ENCODE measurements around the gene ABCA3.
"Not testable (repeated sequence)": the region's sequence is repeated elsewhere in the genome, so short reads cannot be mapped to it uniquely, and the experiment has no call there.

ABCA3 gene

GRCh38 chr16:2267913-2268666 lies 72.4 kb downstream of the ABCA3 start, which contains the start of gene RNPS1:
Gene RNPS1, minus strand, starts transcription at chr16:2268126. Its CDS starts 3,483 bp downstream, at chr16:2264643.
- Mint-ChIP-seq H3K4me1 (peaks cover 30% of the 10 kb centered on the region), H3K36me3 (ENCODE audit: low read depth) (peaks cover 19% of the 10 kb centered on the region), H3K9me3 (no peaks in the 10 kb centered on the region), H3K4me3 (peak within 1 kb of the TSS; percentile 96 to 97 (median 96)), H3K27ac (peak within 1 kb of the TSS; percentile 99 to 100 (median 100)), H3K27me3 (ENCODE audit: low read depth) (no peaks in the 10 kb centered on the region)
- TF ChIP-seq CTCF (IDR thresholded peaks at IDR 0.05; ENCODE audit: unreplicated experiment in 3 of 3) = no peak

- H3K27me3 Mint-ChIP-seq (ENCODE audit: low read depth); H3K9me3 Mint-ChIP-seq: not testable (repeated sequence)
- Mint-ChIP-seq H3K4me1 (peaks cover 30% of the 10 kb centered on the region), H3K4me3 (peak overlapping the region; percentile 96 to 97 (median 96)), H3K36me3 (ENCODE audit: low read depth) (peaks cover 25% of the 10 kb centered on the region), H3K27ac (peak overlapping the region; percentile 99 to 100 (median 100))
Observed at GRCh38 chr16:2267505-2267912, 73.0 kb downstream of the ABCA3 start.

- not testable (repeated sequence) for H3K27me3 Mint-ChIP-seq (ENCODE audit: low read depth); H3K9me3 Mint-ChIP-seq
- Mint-ChIP-seq H3K4me3 (peak overlapping the region; percentile 96 to 97 (median 96)), H3K27ac (peak overlapping the region; percentile 91 to 100 (median 99)), H3K36me3 (ENCODE audit: low read depth) (peaks cover 31% of the 10 kb centered on the region), H3K4me1 (peaks cover 30% of the 10 kb centered on the region)
Observed at GRCh38 chr16:2266887-2267286, 73.6 kb downstream of the ABCA3 start.

- H3K9me3 Mint-ChIP-seq; H3K27me3 Mint-ChIP-seq (ENCODE audit: low read depth); H3K4me3 Mint-ChIP-seq; H3K27ac Mint-ChIP-seq: not testable (repeated sequence)
- peaks cover 24% of the 10 kb centered on the region for H3K4me1 Mint-ChIP-seq
- H3K36me3 Mint-ChIP-seq (ENCODE audit: low read depth) = peaks cover 59% of the 10 kb centered on the region
Observed at GRCh38 chr16:2263026-2263425, 77.5 kb downstream of the ABCA3 start.

GRCh38 chr16:2260250-2260649 lies 80.3 kb downstream of the ABCA3 start:
- H3K27ac Mint-ChIP-seq = no peak overlapping the region
- H3K4me1 Mint-ChIP-seq = peaks cover 9% of the 10 kb centered on the region
- no peak overlapping the region for H3K4me3 Mint-ChIP-seq
- peaks cover 86% of the 10 kb centered on the region for H3K36me3 Mint-ChIP-seq (ENCODE audit: low read depth)
- no peaks in the 10 kb centered on the region for H3K27me3 Mint-ChIP-seq (ENCODE audit: low read depth)
- H3K9me3 Mint-ChIP-seq = no peaks in the 10 kb centered on the region
- no peak for TF ChIP-seq CTCF (IDR thresholded peaks at IDR 0.05; ENCODE audit: unreplicated experiment in 3 of 3)

- not testable (repeated sequence) for H3K4me3 Mint-ChIP-seq; H3K4me1 Mint-ChIP-seq; H3K27me3 Mint-ChIP-seq (ENCODE audit: low read depth); H3K9me3 Mint-ChIP-seq; H3K27ac Mint-ChIP-seq
- H3K36me3 Mint-ChIP-seq (ENCODE audit: low read depth) = peaks cover 78% of the 10 kb centered on the region
Observed at GRCh38 chr16:2258530-2258929, 82.0 kb downstream of the ABCA3 start.

GRCh38 chr16:2257726-2258125 lies 82.8 kb downstream of the ABCA3 start:
- Mint-ChIP-seq H3K27ac (no peak overlapping the region), H3K36me3 (ENCODE audit: low read depth) (peaks cover 79% of the 10 kb centered on the region), H3K4me1 (no peaks in the 10 kb centered on the region), H3K4me3 (no peak overlapping the region), H3K27me3 (ENCODE audit: low read depth) (no peaks in the 10 kb centered on the region), H3K9me3 (no peaks in the 10 kb centered on the region)
- TF ChIP-seq CTCF (IDR thresholded peaks at IDR 0.05; ENCODE audit: unreplicated experiment in 3 of 3) = no peak

GRCh38 chr16:2256531-2257140 lies 83.9 kb downstream of the ABCA3 start:
- H3K36me3 Mint-ChIP-seq (ENCODE audit: low read depth) = peaks cover 71% of the 10 kb centered on the region
- H3K27ac Mint-ChIP-seq = no peak overlapping the region
- H3K9me3 Mint-ChIP-seq = no peaks in the 10 kb centered on the region
- H3K4me1 Mint-ChIP-seq = no peaks in the 10 kb centered on the region
- no peak for TF ChIP-seq CTCF (IDR thresholded peaks at IDR 0.05; ENCODE audit: unreplicated experiment in 3 of 3)
- no peaks in the 10 kb centered on the region for H3K27me3 Mint-ChIP-seq (ENCODE audit: low read depth)
- H3K4me3 Mint-ChIP-seq = no peak overlapping the region
